GM21390 (cell line): Measurements from ENCODE around the gene RPL26.
"Not testable (repeated sequence)": the region's sequence is repeated elsewhere in the genome, so short reads cannot be mapped to it uniquely, and the experiment has no call there.

Source experiments
- ATAC-seq: cut with Tn5 transposase; IDR thresholded peaks from one replicate; pipeline ENCODE4 v1.9.1; 2021; ENCODE audit not compliant: unreplicated experiment

RPL26 gene

GRCh38 chr17:8397636-8398035, 14.6 kb upstream of the RPL26 start, which contains the start of gene RNF222:
Gene RNF222, minus strand, starts transcription at chr17:8397827. Its CDS starts 4,366 bp downstream, at chr17:8393461.
- ATAC-seq: no peak

- not testable (repeated sequence) for ATAC-seq
Observed at GRCh38 chr17:8394497-8394896, 11.5 kb upstream of the RPL26 start.

- ATAC-seq: no peak
Observed at GRCh38 chr17:8393470-8394231, 10.7 kb upstream of the RPL26 start.

GRCh38 chr17:8392674-8393469, 9.9 kb upstream of the RPL26 start:
- no peak for ATAC-seq

- ATAC-seq: no peak
Observed at GRCh38 chr17:8392274-8392673, 9.3 kb upstream of the RPL26 start.

- no peak for ATAC-seq
Observed at GRCh38 chr17:8391711-8392110, 8.7 kb upstream of the RPL26 start.

GRCh38 chr17:8387914-8388651, 5.1 kb upstream of the RPL26 start:
- ATAC-seq: no peak

GRCh38 chr17:8386841-8387240, 3.8 kb upstream of the RPL26 start:
- no peak for ATAC-seq

GRCh38 chr17:8384801-8385378, 1.9 kb upstream of the RPL26 start:
- ATAC-seq: no peak

- ATAC-seq: no peak
Observed at GRCh38 chr17:8382880-8383142, 182 bp downstream of the RPL26 start.

GRCh38 chr17:8382052-8382879, 727 bp downstream of the RPL26 start:
- ATAC-seq: no peak

- ATAC-seq: no peak
Observed at GRCh38 chr17:8380049-8380448, 2.9 kb downstream of the RPL26 start.

- not testable (repeated sequence) for ATAC-seq
Observed at GRCh38 chr17:8378117-8378516, 4.9 kb downstream of the RPL26 start.

GRCh38 chr17:8377422-8377821, 5.6 kb downstream of the RPL26 start:
- ATAC-seq: no peak

- peak; percentile 79 for ATAC-seq
Observed at GRCh38 chr17:8376271-8377067, 6.5 kb downstream of the RPL26 start, which contains the start of gene KRABD2. Gene KRABD2, minus strand, starts transcription at chr17:8376704.

GRCh38 chr17:8375738-8376259, 7.2 kb downstream of the RPL26 start:
- no peak for ATAC-seq

GRCh38 chr17:8373856-8374255, 9.1 kb downstream of the RPL26 start:
- not testable (repeated sequence) for ATAC-seq

GRCh38 chr17:8372422-8372821, 10.6 kb downstream of the RPL26 start:
- no peak for ATAC-seq

GRCh38 chr17:8371786-8372185, 11.2 kb downstream of the RPL26 start:
- ATAC-seq: no peak
